ENCODE data around the gene ITGB4. TPM values are rescaled to one million over a fixed set of nuclear protein-coding genes. Genes with fewer than 3 reads are reported as not detected.

ITGB4 gene
- total and polyA plus RNA-seq, 2 of the 13 experiments (the other 11 are each of a cell fraction or from before 2014, with no cell fraction given): 6.9 to 14.5 TPM

DNA sequence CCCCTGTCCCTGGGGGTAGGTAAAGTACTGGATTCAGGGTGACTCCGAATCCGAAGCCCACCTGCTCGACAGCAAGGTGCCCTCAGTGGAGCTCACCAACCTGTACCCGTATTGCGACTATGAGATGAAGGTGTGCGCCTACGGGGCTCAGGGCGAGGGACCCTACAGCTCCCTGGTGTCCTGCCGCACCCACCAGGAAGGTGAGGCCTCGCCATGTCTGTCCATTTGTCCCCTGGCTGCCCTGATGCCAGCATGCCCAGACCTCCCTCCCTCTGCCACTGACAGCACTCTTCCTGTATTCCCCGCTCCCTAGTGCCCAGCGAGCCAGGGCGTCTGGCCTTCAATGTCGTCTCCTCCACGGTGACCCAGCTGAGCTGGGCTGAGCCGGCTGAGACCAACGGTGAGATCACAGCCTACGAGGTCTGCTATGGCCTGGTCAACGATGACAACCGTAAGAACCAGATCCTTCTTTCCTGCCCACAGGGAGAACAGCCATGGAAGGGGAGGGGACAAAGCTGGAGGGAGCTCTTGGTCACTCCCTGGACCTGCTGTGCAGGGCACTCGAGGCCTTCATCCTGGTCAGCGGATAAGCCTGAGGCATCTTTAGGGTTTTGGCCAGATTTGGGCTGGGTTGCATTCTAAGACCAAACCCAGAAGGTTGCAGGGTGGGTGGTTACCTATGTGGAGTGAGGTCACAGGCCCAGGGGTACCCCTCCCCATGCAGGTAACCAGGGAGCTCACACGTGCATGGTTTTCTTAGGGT, 29.6 kb downstream of the ITGB4 start (continued):
- TF ChIP-seq, protein P1, sequence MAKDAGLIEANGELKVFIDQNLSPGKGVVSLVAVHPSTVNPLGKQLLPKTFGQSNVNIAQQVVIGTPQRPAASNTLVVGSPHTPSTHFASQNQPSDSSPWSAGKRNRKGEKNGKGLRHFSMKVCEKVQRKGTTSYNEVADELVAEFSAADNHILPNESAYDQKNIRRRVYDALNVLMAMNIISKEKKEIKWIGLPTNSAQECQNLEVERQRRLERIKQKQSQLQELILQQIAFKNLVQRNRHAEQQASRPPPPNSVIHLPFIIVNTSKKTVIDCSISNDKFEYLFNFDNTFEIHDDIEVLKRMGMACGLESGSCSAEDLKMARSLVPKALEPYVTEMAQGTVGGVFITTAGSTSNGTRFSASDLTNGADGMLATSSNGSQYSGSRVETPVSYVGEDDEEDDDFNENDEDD (CRISPR knock-in tag; IDR thresholded peaks at IDR 0.05; ENCODE audit: borderline replicate concordance): no peak
- no peak for TF ChIP-seq MAZ (IDR thresholded peaks at IDR 0.05; ENCODE audit: borderline replicate concordance, low read depth, low read length)
- TF ChIP-seq MAZ (CRISPR knock-in tag; IDR thresholded peaks at IDR 0.05; ENCODE audit: low read depth): 0 out of 2 replicates have a peak, but pooled peaks have one; percentile 37
- TF ChIP-seq, protein P2, sequence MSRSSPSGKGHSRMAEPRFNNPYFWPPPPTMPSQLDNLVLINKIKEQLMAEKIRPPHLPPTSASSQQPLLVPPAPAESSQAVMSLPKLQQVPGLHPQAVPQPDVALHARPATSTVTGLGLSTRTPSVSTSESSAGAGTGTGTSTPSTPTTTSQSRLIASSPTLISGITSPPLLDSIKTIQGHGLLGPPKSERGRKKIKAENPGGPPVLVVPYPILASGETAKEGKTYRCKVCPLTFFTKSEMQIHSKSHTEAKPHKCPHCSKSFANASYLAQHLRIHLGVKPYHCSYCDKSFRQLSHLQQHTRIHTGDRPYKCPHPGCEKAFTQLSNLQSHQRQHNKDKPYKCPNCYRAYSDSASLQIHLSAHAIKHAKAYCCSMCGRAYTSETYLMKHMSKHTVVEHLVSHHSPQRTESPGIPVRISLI (CRISPR knock-in tag; IDR thresholded peaks at IDR 0.05; ENCODE audit: borderline replicate concordance): no peak
- TF ChIP-seq SYNCRIP (IDR thresholded peaks at IDR 0.05; ENCODE audit: insufficient read depth, low read depth, low read length): no peak
- TF ChIP-seq TOPORS (CRISPR knock-in tag; IDR thresholded peaks at IDR 0.05): no peak
- TF ChIP-seq PHB2 (IDR thresholded peaks at IDR 0.05; ENCODE audit: partially characterized antibody): no peak
- peak; percentile 61; the same call in 1 of the 2 replicates for TF ChIP-seq ZNF225 (CRISPR knock-in tag; IDR thresholded peaks at IDR 0.05)
- TF ChIP-seq, protein P3, sequence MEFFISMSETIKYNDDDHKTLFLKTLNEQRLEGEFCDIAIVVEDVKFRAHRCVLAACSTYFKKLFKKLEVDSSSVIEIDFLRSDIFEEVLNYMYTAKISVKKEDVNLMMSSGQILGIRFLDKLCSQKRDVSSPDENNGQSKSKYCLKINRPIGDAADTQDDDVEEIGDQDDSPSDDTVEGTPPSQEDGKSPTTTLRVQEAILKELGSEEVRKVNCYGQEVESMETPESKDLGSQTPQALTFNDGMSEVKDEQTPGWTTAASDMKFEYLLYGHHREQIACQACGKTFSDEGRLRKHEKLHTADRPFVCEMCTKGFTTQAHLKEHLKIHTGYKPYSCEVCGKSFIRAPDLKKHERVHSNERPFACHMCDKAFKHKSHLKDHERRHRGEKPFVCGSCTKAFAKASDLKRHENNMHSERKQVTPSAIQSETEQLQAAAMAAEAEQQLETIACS (CRISPR knock-in tag; IDR thresholded peaks at IDR 0.05): no peak
- no peak for TF ChIP-seq ATF7 (IDR thresholded peaks at IDR 0.05)
- no peak for TF ChIP-seq ATF7 (CRISPR knock-in tag; IDR thresholded peaks at IDR 0.05)
- TF ChIP-seq ZNF510 (CRISPR knock-in tag; IDR thresholded peaks at IDR 0.05; ENCODE audit: low read depth): 0 out of 2 replicates have a peak, but pooled peaks have one; percentile 40
- TF ChIP-seq ZNF547 (CRISPR knock-in tag; IDR thresholded peaks at IDR 0.05): no peak
- peak; percentile 73; the same call in 1 of the 2 replicates for TF ChIP-seq HNRNPL (IDR thresholded peaks at IDR 0.05; ENCODE audit: low read depth, low read length)
- TF ChIP-seq, protein P4, sequence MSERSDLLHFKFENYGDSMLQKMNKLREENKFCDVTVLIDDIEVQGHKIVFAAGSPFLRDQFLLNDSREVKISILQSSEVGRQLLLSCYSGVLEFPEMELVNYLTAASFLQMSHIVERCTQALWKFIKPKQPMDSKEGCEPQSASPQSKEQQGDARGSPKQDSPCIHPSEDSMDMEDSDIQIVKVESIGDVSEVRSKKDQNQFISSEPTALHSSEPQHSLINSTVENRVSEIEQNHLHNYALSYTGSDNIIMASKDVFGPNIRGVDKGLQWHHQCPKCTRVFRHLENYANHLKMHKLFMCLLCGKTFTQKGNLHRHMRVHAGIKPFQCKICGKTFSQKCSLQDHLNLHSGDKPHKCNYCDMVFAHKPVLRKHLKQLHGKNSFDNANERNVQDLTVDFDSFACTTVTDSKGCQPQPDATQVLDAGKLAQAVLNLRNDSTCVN (CRISPR knock-in tag; IDR thresholded peaks at IDR 0.05; ENCODE audit: borderline replicate concordance): no peak
- no peak for TF ChIP-seq TBX3 (IDR thresholded peaks at IDR 0.05; ENCODE audit: borderline replicate concordance)
- TF ChIP-seq, protein P5, sequence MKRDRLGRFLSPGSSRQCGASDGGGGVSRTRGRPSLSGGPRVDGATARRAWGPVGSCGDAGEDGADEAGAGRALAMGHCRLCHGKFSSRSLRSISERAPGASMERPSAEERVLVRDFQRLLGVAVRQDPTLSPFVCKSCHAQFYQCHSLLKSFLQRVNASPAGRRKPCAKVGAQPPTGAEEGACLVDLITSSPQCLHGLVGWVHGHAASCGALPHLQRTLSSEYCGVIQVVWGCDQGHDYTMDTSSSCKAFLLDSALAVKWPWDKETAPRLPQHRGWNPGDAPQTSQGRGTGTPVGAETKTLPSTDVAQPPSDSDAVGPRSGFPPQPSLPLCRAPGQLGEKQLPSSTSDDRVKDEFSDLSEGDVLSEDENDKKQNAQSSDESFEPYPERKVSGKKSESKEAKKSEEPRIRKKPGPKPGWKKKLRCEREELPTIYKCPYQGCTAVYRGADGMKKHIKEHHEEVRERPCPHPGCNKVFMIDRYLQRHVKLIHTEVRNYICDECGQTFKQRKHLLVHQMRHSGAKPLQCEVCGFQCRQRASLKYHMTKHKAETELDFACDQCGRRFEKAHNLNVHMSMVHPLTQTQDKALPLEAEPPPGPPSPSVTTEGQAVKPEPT (CRISPR knock-in tag; IDR thresholded peaks at IDR 0.05; ENCODE audit: low read depth): no peak
- TF ChIP-seq RFX5 (IDR thresholded peaks at IDR 0.05; ENCODE audit: low read depth, low read length): no peak
- TF ChIP-seq, protein P6, sequence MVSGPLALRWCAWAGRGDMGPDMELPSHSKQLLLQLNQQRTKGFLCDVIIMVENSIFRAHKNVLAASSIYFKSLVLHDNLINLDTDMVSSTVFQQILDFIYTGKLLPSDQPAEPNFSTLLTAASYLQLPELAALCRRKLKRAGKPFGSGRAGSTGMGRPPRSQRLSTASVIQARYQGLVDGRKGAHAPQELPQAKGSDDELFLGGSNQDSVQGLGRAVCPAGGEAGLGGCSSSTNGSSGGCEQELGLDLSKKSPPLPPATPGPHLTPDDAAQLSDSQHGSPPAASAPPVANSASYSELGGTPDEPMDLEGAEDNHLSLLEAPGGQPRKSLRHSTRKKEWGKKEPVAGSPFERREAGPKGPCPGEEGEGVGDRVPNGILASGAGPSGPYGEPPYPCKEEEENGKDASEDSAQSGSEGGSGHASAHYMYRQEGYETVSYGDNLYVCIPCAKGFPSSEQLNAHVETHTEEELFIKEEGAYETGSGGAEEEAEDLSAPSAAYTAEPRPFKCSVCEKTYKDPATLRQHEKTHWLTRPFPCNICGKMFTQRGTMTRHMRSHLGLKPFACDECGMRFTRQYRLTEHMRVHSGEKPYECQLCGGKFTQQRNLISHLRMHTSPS (CRISPR knock-in tag; IDR thresholded peaks at IDR 0.05; ENCODE audit: low read depth): peak; percentile 62; the same call in 1 of the 2 replicates
- no peak for TF ChIP-seq ZNF841 (CRISPR knock-in tag; IDR thresholded peaks at IDR 0.05; ENCODE audit: borderline replicate concordance)
- TF ChIP-seq ZNF343 (CRISPR knock-in tag; IDR thresholded peaks at IDR 0.05): no peak
